Calu3 (cell line): ENCODE data around the gene TPSB2. TPM values are rescaled to one million over a fixed set of nuclear protein-coding genes. Genes with fewer than 3 reads are reported as not detected.

Source experiments
- BruUV-seq: library from RNA; stranded (reverse); fragments of 400-500 nt; replicated peaks from 2 replicates; lab custom pipeline; 2021; lab: Mats Ljungman, UMichigan
- CTCF ChIA-PET: fragments of 300-600 bp; sonication (Branson Sonifier 250); formaldehyde crosslinking; loops from one replicate; lab custom pipeline; 2022; ENCODE audit warnings: antibody characterized with exemption; lab: Charles Lee
- DNase-seq: peaks from one replicate; pipeline ENCODE4 v3.0.0; 2022
- H3K27ac Mint-ChIP-seq: one replicate; pipeline ENCODE4 v1.8.0; 2022; ENCODE audit warnings: mixed read lengths; ENCODE audit not compliant: unreplicated experiment
- H3K27me3 Mint-ChIP-seq: one replicate; pipeline ENCODE4 v1.8.0; 2022; ENCODE audit warnings: mixed read lengths; ENCODE audit not compliant: unreplicated experiment
- H3K36me3 Mint-ChIP-seq: one replicate; pipeline ENCODE4 v1.8.0; 2022; ENCODE audit warnings: mild to moderate bottlenecking, moderate library complexity, mixed read lengths; ENCODE audit not compliant: insufficient read depth, unreplicated experiment
- H3K4me1 Mint-ChIP-seq: one replicate; pipeline ENCODE4 v1.8.0; 2022; ENCODE audit warnings: mild to moderate bottlenecking, low read depth, mixed read lengths; ENCODE audit not compliant: unreplicated experiment
- H3K4me3 Mint-ChIP-seq: one replicate; pipeline ENCODE4 v1.8.0; 2022; ENCODE audit warnings: mild to moderate bottlenecking, low read depth, moderate library complexity, mixed read lengths; ENCODE audit not compliant: unreplicated experiment
- H3K9me3 Mint-ChIP-seq: one replicate; pipeline ENCODE4 v1.8.0; 2022; ENCODE audit warnings: low read depth, mixed read lengths; ENCODE audit not compliant: unreplicated experiment
- CTCF ChIP-seq: fragments of 200-600 bp; IDR thresholded peaks from one replicate; pipeline ENCODE4 v1.8.0; 2022; ENCODE audit warnings: antibody characterized with exemption; ENCODE audit not compliant: unreplicated experiment
- intact Hi-C: fragments of 100-400 bp; cut with micrococcal nuclease; formaldehyde crosslinking; loops from one replicate; pipeline ENCODE4 v1.10.0; 2022; ENCODE audit not compliant: unreplicated experiment
- total RNA-seq: library from RNA; stranded (reverse); gene quantifications from 2 replicates; pipeline ENCODE4 v1.2.3, GENCODE V29; 2022

TPSB2 gene
- total RNA-seq, 1 experiment from 2014 or later = not detected

- Mint-ChIP-seq H3K9me3 (no peaks in the 10 kb centered on the region), H3K4me3 (no peak overlapping the region), H3K27me3 (peaks cover 86% of the 10 kb centered on the region), H3K27ac (no peak overlapping the region), H3K36me3 (peaks cover 5% of the 10 kb centered on the region), H3K4me1 (no peaks in the 10 kb centered on the region)
- BruUV-seq = no TSS peak
- CTCF ChIA-PET = no interaction called here
- TF ChIP-seq CTCF = no peak
- intact Hi-C loops = no loop called here
- no peak for DNase-seq
These were observed 21.6 kb downstream of the TPSB2 start for GRCh38 chr16:1208239-1208830.

GRCh38 chr16:1206786-1207185 lies 23.2 kb downstream of the TPSB2 start:
- H3K27me3 Mint-ChIP-seq = peaks cover 92% of the 10 kb centered on the region
- no peak overlapping the region for H3K4me3 Mint-ChIP-seq
- no peak overlapping the region for H3K27ac Mint-ChIP-seq
- no peaks in the 10 kb centered on the region for H3K9me3 Mint-ChIP-seq
- peaks cover 5% of the 10 kb centered on the region for H3K36me3 Mint-ChIP-seq
- no peak for TF ChIP-seq CTCF
- intact Hi-C loops = no loop called here
- no peak for DNase-seq
- CTCF ChIA-PET = no interaction called here
- BruUV-seq = no TSS peak
- no peaks in the 10 kb centered on the region for H3K4me1 Mint-ChIP-seq

- peaks cover 5% of the 10 kb centered on the region for H3K36me3 Mint-ChIP-seq
- no peak overlapping the region for H3K27ac Mint-ChIP-seq
- H3K4me1 Mint-ChIP-seq = no peaks in the 10 kb centered on the region
- no peak overlapping the region for H3K4me3 Mint-ChIP-seq
- intact Hi-C loops = no loop called here
- no peaks in the 10 kb centered on the region for H3K9me3 Mint-ChIP-seq
- DNase-seq = no peak
- no TSS peak for BruUV-seq
- no peak for TF ChIP-seq CTCF
- H3K27me3 Mint-ChIP-seq = peaks cover 92% of the 10 kb centered on the region
- CTCF ChIA-PET = interaction anchor here (1.2 kb wide), 1 partner anchor 24 kb away, joined by 3 read pairs; no protein-coding TSS in a partner anchor
These were observed 23.7 kb downstream of the TPSB2 start for GRCh38 chr16:1206326-1206725.

- DNase-seq = no peak
- no peak overlapping the region for H3K4me3 Mint-ChIP-seq
- no TSS peak for BruUV-seq
- no peaks in the 10 kb centered on the region for H3K4me1 Mint-ChIP-seq
- no peak overlapping the region for H3K27ac Mint-ChIP-seq
- CTCF ChIA-PET = no interaction called here
- no peak for TF ChIP-seq CTCF
- H3K36me3 Mint-ChIP-seq = no peaks in the 10 kb centered on the region
- intact Hi-C loops = no loop called here
- H3K9me3 Mint-ChIP-seq = no peaks in the 10 kb centered on the region
- peaks cover 91% of the 10 kb centered on the region for H3K27me3 Mint-ChIP-seq
These were observed 25.1 kb downstream of the TPSB2 start for GRCh38 chr16:1204933-1205332.
